HG02759 (cell line): ENCODE data around the gene IL6R.

ENCODE experiments used
- ATAC-seq: cut with Tn5 transposase; IDR thresholded peaks from one replicate; pipeline ENCODE4 v1.9.1; 2021; ENCODE audit warnings: mild to moderate bottlenecking, moderate library complexity; ENCODE audit not compliant: unreplicated experiment

The IL6R gene

DNA sequence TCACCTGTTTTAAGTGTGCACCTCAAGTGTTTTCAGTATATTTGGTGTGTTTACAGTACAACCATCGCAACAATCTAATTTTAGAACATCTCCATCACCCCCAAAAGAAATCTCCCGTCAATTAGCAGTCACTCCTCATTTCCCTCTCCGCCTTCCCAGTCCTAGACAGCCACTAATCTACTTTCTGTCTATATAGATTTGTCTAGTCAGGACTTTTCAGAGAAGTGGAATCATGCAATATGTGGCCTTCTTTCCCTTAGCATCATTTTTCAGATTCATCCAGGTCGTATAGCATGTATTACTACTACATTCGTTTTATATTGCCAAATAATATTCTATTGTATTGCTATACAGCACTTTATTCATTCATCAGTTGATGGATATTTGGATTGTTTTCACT is 98.8 kb downstream of the IL6R start:
- no peak for ATAC-seq

DNA sequence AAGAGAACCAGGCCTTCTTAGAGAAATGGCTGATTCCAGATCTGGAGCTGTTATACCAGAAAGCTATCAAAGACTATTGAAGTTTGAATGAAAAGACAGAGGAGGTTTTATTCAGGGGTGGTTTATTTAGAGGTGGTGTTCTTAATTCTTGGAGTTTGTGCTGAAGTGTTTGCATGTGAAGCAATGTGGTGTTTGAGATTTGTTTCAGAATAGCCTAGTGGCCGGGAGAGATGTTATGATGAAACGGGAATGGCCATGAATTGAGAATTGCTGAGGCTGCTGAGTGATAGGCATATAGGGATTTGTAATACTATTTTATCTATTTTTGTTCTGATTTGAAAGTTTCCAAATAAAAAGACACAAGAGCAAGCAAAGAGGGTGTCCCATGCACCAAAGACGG is 107.6 kb downstream of the IL6R start:
- no peak for ATAC-seq

DNA sequence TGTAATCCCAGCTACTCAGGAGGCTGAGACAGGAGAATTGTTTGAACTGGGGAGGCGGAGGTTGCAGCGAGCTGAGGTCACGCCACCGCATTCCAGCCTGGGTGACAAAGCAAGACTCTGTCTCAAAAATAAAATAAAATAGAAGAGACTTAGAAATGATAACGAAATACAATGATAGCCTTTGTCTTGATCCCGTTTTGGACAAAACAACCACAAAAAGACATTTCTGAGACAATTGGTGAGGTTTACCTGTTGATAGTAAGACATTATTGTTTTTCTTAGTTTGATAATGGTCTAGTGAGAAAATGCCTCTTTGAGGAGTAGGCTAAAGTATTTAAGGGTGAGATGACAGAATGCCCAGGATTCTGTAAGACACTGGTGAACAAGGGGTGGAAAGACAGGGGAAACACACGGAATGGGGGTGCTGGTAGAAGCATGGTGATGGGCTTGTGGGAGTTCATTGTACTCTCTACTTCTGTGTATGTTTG is 109.0 kb downstream of the IL6R start:
- no peak for ATAC-seq

DNA sequence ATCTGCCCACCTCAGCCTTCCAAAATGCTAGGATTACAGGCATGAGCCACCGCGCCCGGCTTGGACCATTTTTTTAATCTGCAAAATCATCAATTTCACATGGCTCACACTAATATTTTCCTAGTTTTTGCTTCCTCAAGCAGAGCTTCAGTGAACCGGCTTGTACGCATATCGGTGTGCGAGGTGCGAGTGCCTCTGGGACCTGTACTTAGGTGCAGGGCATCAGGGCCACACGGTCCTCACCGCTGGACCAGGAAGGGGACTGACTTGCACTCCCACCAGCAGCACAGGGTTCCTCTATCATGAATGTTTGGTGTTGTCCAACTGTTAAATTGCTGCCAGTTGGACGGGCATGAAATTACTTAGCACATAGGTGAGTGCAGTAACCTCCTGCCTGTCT is 112.5 kb downstream of the IL6R start:
- no peak for ATAC-seq
